ENCODE results near the gene CHRNA10. TPM values are rescaled to one million over a fixed set of nuclear protein-coding genes. Genes with fewer than 3 reads are reported as not detected.

The CHRNA10 gene
- polyA plus RNA-seq, 1 of the 3 experiments (the other 2 are of a cell fraction): 1.1 TPM

DNA sequence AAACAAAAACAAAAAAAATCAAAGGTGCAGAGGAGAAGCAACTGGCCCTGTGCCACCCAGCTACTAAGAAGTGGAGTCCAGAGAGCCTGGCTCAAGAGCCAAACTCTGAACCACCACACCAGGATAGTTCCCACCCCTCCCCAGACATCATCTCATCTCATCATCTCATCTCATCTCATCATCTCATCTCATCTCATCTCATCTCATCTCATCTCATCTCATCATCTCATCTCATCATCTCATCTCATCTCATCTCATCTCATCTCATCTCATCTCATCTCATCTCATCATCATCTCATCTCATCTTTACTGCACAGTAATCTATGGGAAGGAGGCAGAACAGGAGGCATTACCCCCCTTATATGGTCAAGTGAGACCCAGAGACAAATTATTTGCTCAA lies 8.3 kb downstream of the CHRNA10 start:
- Histone ChIP-seq H3K27ac (ENCODE audit: low read depth in 2 of 2, low read length in 1 of 2) (no peak overlapping the region), H3K4me1 (ENCODE audit: control insufficient read depth in 1 of 2, insufficient read depth in 2 of 2, low read depth in 1 of 2, low read length in 1 of 2) (no peaks in the 10 kb centered on the region), H3K4me2 (no peak overlapping the region), H3K9me2 (no peaks in the 10 kb centered on the region), H3K4me3 (ENCODE audit: low read depth in 2 of 2, low read length in 1 of 2) (no peak overlapping the region), H3K79me2 (ENCODE audit: insufficient read depth) (no peaks in the 10 kb centered on the region), H3K9ac (no peak overlapping the region), H3K36me3 (replicated peaks in 1 of 2; ENCODE audit: control insufficient read depth in 1 of 2, insufficient read depth in 2 of 2, low read length in 1 of 2) (peaks cover 0 to 17% of the 10 kb centered on the region in 2 experiments), H3F3A (replicated peaks; ENCODE audit: insufficient read depth) (no peaks in the 10 kb centered on the region), H3K27me3 (ENCODE audit: insufficient read depth) (no peaks in the 10 kb centered on the region; the same call in 1 of the 2 replicates), H4K20me1 (ENCODE audit: insufficient read depth) (no peaks in the 10 kb centered on the region), H2AFZ (ENCODE audit: low read depth) (no peak overlapping the region), H3K9me3 (no peaks in the 10 kb centered on the region)
- ChIA-PET CTCF (no interaction called here), POLR2A (no interaction called here)
- no peak for DNase-seq
- no peak for TF ChIP-seq YY1 (IDR thresholded peaks at IDR 0.05; ENCODE audit: low read depth)
- TF ChIP-seq, protein P1, sequence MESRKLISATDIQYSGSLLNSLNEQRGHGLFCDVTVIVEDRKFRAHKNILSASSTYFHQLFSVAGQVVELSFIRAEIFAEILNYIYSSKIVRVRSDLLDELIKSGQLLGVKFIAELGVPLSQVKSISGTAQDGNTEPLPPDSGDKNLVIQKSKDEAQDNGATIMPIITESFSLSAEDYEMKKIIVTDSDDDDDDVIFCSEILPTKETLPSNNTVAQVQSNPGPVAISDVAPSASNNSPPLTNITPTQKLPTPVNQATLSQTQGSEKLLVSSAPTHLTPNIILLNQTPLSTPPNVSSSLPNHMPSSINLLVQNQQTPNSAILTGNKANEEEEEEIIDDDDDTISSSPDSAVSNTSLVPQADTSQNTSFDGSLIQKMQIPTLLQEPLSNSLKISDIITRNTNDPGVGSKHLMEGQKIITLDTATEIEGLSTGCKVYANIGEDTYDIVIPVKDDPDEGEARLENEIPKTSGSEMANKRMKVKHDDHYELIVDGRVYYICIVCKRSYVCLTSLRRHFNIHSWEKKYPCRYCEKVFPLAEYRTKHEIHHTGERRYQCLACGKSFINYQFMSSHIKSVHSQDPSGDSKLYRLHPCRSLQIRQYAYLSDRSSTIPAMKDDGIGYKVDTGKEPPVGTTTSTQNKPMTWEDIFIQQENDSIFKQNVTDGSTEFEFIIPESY (IDR thresholded peaks at IDR 0.05; ENCODE audit: borderline replicate concordance, low read depth): no peak
- no peak for TF ChIP-seq SMC3 (IDR thresholded peaks at IDR 0.05; ENCODE audit: low read depth, low read length)
- TF ChIP-seq ELF1 (IDR thresholded peaks at IDR 0.05): no peak
- TF ChIP-seq FOXM1 (IDR thresholded peaks at IDR 0.05; ENCODE audit: low read depth): no peak
- TF ChIP-seq FOXJ3 (CRISPR knock-in tag; IDR thresholded peaks at IDR 0.05): no peak
- TF ChIP-seq POLR2AphosphoS5 (IDR thresholded peaks at IDR 0.05; ENCODE audit: low read depth, low read length): no peak
- no peak for TF ChIP-seq TEAD4 (IDR thresholded peaks at IDR 0.05; ENCODE audit: borderline replicate concordance, insufficient read depth)
- TF ChIP-seq GATA2 (CRISPR knock-in tag; IDR thresholded peaks at IDR 0.05): no peak

DNA sequence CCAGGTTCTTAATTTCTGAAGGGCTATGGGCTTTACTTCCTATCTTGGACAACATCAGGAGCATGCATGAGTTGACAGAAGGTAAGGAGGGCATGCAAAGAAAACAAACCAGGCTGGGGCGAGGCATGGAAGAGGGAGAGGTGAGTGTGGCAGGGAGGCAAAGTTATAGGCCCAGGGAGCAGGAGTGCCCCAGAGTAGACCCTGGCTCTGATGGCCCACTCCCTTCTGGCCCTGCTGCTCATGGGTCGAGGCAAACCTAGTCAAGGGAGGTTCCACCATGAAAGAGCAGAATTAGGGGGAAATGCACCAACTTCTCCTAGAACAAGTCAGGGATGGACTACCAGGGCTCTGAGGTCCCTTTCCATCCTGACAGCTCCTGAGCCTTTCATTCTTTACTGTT lies 10.2 kb downstream of the CHRNA10 start:
- POLR2A ChIA-PET: no interaction called here
- H3K9me3 ChIP-seq: no peaks in the 10 kb centered on the region
- no peaks in the 10 kb centered on the region for H4K20me1 ChIP-seq (ENCODE audit: insufficient read depth)
- H3K27me3 ChIP-seq (ENCODE audit: insufficient read depth): no peaks in the 10 kb centered on the region; the same call in 1 of the 2 replicates
- no peak overlapping the region for H2AFZ ChIP-seq (ENCODE audit: low read depth)
- H3K9me2 ChIP-seq: no peaks in the 10 kb centered on the region
- 91% methylated on average over 2 of the region's 2 CpGs for WGBS (ENCODE audit: low lambda C conversion rate)
- no peak overlapping the region for H3K9ac ChIP-seq
- no peak overlapping the region for H3K4me2 ChIP-seq
- no peaks in the 10 kb centered on the region for H3K79me2 ChIP-seq (ENCODE audit: insufficient read depth)
- TF ChIP-seq FOXJ3 (CRISPR knock-in tag; IDR thresholded peaks at IDR 0.05) (no peak), RFX5 (IDR thresholded peaks at IDR 0.05; ENCODE audit: low read length) (no peak), ELF1 (IDR thresholded peaks at IDR 0.05) (no peak), JUND (IDR thresholded peaks at IDR 0.05) (no peak), EZH2phosphoT487 (IDR thresholded peaks at IDR 0.05; ENCODE audit: borderline replicate concordance, low read depth) (no peak), MXI1 (IDR thresholded peaks at IDR 0.05; ENCODE audit: low read depth, low read length) (no peak), TAF1 (IDR thresholded peaks at IDR 0.05; ENCODE audit: borderline replicate concordance, low read depth, low read length) (no peak), TCF12 (IDR thresholded peaks at IDR 0.05) (no peak), POLR2AphosphoS5 (IDR thresholded peaks at IDR 0.05; ENCODE audit: low read depth, low read length) (no peak), FOXM1 (IDR thresholded peaks at IDR 0.05; ENCODE audit: low read depth) (no peak), MEF2A (IDR thresholded peaks at IDR 0.05; ENCODE audit: borderline replicate concordance, low read depth) (no peak), SMC3 (IDR thresholded peaks at IDR 0.05; ENCODE audit: low read depth, low read length) (no peak)
- TF ChIP-seq, protein P2, sequence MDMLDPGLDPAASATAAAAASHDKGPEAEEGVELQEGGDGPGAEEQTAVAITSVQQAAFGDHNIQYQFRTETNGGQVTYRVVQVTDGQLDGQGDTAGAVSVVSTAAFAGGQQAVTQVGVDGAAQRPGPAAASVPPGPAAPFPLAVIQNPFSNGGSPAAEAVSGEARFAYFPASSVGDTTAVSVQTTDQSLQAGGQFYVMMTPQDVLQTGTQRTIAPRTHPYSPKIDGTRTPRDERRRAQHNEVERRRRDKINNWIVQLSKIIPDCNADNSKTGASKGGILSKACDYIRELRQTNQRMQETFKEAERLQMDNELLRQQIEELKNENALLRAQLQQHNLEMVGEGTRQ (IDR thresholded peaks at IDR 0.05; ENCODE audit: borderline replicate concordance, low read depth, low read length): no peak
- TF ChIP-seq, protein P3, sequence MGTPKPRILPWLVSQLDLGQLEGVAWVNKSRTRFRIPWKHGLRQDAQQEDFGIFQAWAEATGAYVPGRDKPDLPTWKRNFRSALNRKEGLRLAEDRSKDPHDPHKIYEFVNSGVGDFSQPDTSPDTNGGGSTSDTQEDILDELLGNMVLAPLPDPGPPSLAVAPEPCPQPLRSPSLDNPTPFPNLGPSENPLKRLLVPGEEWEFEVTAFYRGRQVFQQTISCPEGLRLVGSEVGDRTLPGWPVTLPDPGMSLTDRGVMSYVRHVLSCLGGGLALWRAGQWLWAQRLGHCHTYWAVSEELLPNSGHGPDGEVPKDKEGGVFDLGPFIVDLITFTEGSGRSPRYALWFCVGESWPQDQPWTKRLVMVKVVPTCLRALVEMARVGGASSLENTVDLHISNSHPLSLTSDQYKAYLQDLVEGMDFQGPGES (IDR thresholded peaks at IDR 0.05; ENCODE audit: low read depth, low read length): no peak
- TF ChIP-seq, protein P4, sequence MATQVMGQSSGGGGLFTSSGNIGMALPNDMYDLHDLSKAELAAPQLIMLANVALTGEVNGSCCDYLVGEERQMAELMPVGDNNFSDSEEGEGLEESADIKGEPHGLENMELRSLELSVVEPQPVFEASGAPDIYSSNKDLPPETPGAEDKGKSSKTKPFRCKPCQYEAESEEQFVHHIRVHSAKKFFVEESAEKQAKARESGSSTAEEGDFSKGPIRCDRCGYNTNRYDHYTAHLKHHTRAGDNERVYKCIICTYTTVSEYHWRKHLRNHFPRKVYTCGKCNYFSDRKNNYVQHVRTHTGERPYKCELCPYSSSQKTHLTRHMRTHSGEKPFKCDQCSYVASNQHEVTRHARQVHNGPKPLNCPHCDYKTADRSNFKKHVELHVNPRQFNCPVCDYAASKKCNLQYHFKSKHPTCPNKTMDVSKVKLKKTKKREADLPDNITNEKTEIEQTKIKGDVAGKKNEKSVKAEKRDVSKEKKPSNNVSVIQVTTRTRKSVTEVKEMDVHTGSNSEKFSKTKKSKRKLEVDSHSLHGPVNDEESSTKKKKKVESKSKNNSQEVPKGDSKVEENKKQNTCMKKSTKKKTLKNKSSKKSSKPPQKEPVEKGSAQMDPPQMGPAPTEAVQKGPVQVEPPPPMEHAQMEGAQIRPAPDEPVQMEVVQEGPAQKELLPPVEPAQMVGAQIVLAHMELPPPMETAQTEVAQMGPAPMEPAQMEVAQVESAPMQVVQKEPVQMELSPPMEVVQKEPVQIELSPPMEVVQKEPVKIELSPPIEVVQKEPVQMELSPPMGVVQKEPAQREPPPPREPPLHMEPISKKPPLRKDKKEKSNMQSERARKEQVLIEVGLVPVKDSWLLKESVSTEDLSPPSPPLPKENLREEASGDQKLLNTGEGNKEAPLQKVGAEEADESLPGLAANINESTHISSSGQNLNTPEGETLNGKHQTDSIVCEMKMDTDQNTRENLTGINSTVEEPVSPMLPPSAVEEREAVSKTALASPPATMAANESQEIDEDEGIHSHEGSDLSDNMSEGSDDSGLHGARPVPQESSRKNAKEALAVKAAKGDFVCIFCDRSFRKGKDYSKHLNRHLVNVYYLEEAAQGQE (IDR thresholded peaks at IDR 0.05; ENCODE audit: low read depth, low read length): no peak
- TF ChIP-seq, protein P5, sequence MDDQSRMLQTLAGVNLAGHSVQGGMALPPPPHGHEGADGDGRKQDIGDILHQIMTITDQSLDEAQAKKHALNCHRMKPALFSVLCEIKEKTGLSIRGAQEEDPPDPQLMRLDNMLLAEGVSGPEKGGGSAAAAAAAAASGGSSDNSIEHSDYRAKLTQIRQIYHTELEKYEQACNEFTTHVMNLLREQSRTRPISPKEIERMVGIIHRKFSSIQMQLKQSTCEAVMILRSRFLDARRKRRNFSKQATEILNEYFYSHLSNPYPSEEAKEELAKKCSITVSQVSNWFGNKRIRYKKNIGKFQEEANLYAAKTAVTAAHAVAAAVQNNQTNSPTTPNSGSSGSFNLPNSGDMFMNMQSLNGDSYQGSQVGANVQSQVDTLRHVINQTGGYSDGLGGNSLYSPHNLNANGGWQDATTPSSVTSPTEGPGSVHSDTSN (IDR thresholded peaks at IDR 0.05): no peak
- H3K36me3 ChIP-seq (replicated peaks in 1 of 2; ENCODE audit: control insufficient read depth in 1 of 2, insufficient read depth in 2 of 2, low read length in 1 of 2): peaks cover 0 to 12% of the 10 kb centered on the region in 2 experiments
- H3K4me1 ChIP-seq (ENCODE audit: control insufficient read depth in 1 of 2, insufficient read depth in 2 of 2, low read depth in 1 of 2, low read length in 1 of 2): no peaks in the 10 kb centered on the region
- H3K4me3 ChIP-seq (ENCODE audit: low read depth in 2 of 2, low read length in 1 of 2): no peak overlapping the region
- no peak overlapping the region for H3K27ac ChIP-seq (ENCODE audit: low read depth in 2 of 2, low read length in 1 of 2)
- no peak for DNase-seq
- no peaks in the 10 kb centered on the region for H3F3A ChIP-seq (replicated peaks; ENCODE audit: insufficient read depth)
- CTCF ChIA-PET: no interaction called here

Measured in SK-N-SH (cell line).